SU-DHL-6 (cell line): ENCODE data around the gene UBLCP1.

ENCODE experiments used
- H2AFZ ChIP-seq: fragments of 200-600 bp; sonication (generic); 2 replicates; pipeline ENCODE4 v1.6.1; 2014; ENCODE audit warnings: low read depth, mild to moderate bottlenecking, moderate library complexity, mixed read lengths, antibody characterized with exemption, low read length; ENCODE audit not compliant: severe bottlenecking
- H3F3A ChIP-seq: fragments of 200-600 bp; shearing (Covaris generic); 2 replicates; pipeline ENCODE4 v1.6.0; 2016; ENCODE audit warnings: antibody characterized with exemption, mild to moderate bottlenecking; ENCODE audit not compliant: insufficient read depth
- H3K27ac ChIP-seq: fragments of 200-600 bp; sonication (generic); 2 replicates; pipeline ENCODE4 v1.5.1; 2016; ENCODE audit warnings: low read depth, mild to moderate bottlenecking, low read length, moderate library complexity, mixed read lengths
- H3K27me3 ChIP-seq: fragments of 200-600 bp; sonication (generic), shearing (Covaris generic); 2 replicates; pipeline ENCODE4 v1.6.0; 2014; ENCODE audit warnings: mild to moderate bottlenecking, low read length
- H3K36me3 ChIP-seq: fragments of 200-600 bp; sonication (generic); 2 replicates; pipeline ENCODE4 v1.6.1; 2014; ENCODE audit warnings: mild to moderate bottlenecking, low read length, mixed read lengths
- H3K4me2 ChIP-seq: fragments of 300-600, 200-600 bp; shearing (Covaris generic), sonication (generic); 2 replicates; pipeline ENCODE4 v1.6.0; 2014; ENCODE audit warnings: low read length, low read depth, mild to moderate bottlenecking; ENCODE audit not compliant: poor library complexity, severe bottlenecking
- H3K4me3 ChIP-seq: fragments of 200-600 bp; sonication (generic); 2 replicates; pipeline ENCODE4 v1.5.1; 2014; ENCODE audit warnings: antibody characterized with exemption, low read length, mild to moderate bottlenecking, mixed read lengths; ENCODE audit not compliant: insufficient read depth, poor library complexity, severe bottlenecking
- H3K79me2 ChIP-seq: fragments of 200-600 bp; sonication (generic); 2 replicates; pipeline ENCODE4 v1.6.1; 2014; ENCODE audit warnings: mild to moderate bottlenecking, low read length, moderate library complexity; ENCODE audit not compliant: insufficient read depth
- H3K9ac ChIP-seq: fragments of 200-600 bp; sonication (generic); 2 replicates; pipeline ENCODE4 v1.7.0; 2014; ENCODE audit warnings: mild to moderate bottlenecking, low read length
- H3K9me2 ChIP-seq: fragments of 200-600 bp; sonication (generic); replicated peaks from 2 replicates; pipeline ENCODE4 v1.6.1; 2014; ENCODE audit warnings: low read length; ENCODE audit not compliant: insufficient read depth
- H3K9me3 ChIP-seq: fragments of 200-600 bp; sonication (generic); 2 replicates; pipeline ENCODE4 v1.6.1; 2014; ENCODE audit warnings: low read length, mixed read lengths; ENCODE audit not compliant: insufficient read depth
- H4K20me1 ChIP-seq: fragments of 200-600 bp; sonication (generic); 2 replicates; pipeline ENCODE4 v1.6.1; 2014; ENCODE audit warnings: low read depth, mild to moderate bottlenecking, antibody characterized with exemption, low read length, moderate library complexity, mixed read lengths
- CTCF ChIP-seq: fragments of 200-600 bp; sonication (generic); IDR thresholded peaks from one replicate; pipeline ENCODE4 v1.5.1; 2017; ENCODE audit warnings: antibody characterized with exemption, mild to moderate bottlenecking, low read length, moderate library complexity; ENCODE audit not compliant: insufficient read depth, poor library complexity, severe bottlenecking
- EZH2phosphoT487 ChIP-seq: fragments of 200-600 bp; sonication (generic), shearing (Covaris generic); conservative IDR thresholded peaks from 2 replicates; pipeline ENCODE4 v1.6.1; 2018; ENCODE audit warnings: mild to moderate bottlenecking, antibody characterized with exemption, low read length, moderate library complexity, mixed read lengths

The UBLCP1 gene

GRCh38 chr5:159316519-159317383, 53.7 kb downstream of the UBLCP1 start:
- Histone ChIP-seq H4K20me1 (no peaks in the 10 kb centered on the region), H3K9ac (no peak overlapping the region), H3F3A (no peaks in the 10 kb centered on the region), H3K36me3 (no peaks in the 10 kb centered on the region), H3K9me3 (no peaks in the 10 kb centered on the region), H3K27me3 (no peaks in the 10 kb centered on the region), H2AFZ (no peak overlapping the region), H3K4me2 (no peak overlapping the region), H3K27ac (no peak overlapping the region), H3K9me2 (no peaks in the 10 kb centered on the region), H3K4me3 (no peak overlapping the region), H3K79me2 (no peaks in the 10 kb centered on the region)
- peak; percentile 43 for TF ChIP-seq CTCF
- no peak for TF ChIP-seq EZH2phosphoT487

- Histone ChIP-seq H3K27ac (no peak overlapping the region), H3K9me3 (no peaks in the 10 kb centered on the region), H4K20me1 (no peaks in the 10 kb centered on the region), H3K4me2 (no peak overlapping the region), H3K79me2 (no peaks in the 10 kb centered on the region), H3K4me3 (no peak overlapping the region), H3F3A (no peaks in the 10 kb centered on the region), H3K9me2 (no peaks in the 10 kb centered on the region), H3K9ac (no peak overlapping the region), H2AFZ (no peak overlapping the region), H3K27me3 (no peaks in the 10 kb centered on the region), H3K36me3 (no peaks in the 10 kb centered on the region)
- TF ChIP-seq EZH2phosphoT487: no peak
- TF ChIP-seq CTCF: no peak
Measured at GRCh38 chr5:159317849-159318248, 54.8 kb downstream of the UBLCP1 start.

GRCh38 chr5:159318448-159318847, 55.4 kb downstream of the UBLCP1 start:
- TF ChIP-seq EZH2phosphoT487: no peak
- no peak for TF ChIP-seq CTCF
- H3K27ac ChIP-seq: no peak overlapping the region
- H3K9me3 ChIP-seq: no peaks in the 10 kb centered on the region
- H3K9me2 ChIP-seq: no peaks in the 10 kb centered on the region
- no peaks in the 10 kb centered on the region for H3F3A ChIP-seq
- no peaks in the 10 kb centered on the region for H3K27me3 ChIP-seq
- no peak overlapping the region for H3K4me2 ChIP-seq
- no peaks in the 10 kb centered on the region for H3K79me2 ChIP-seq
- no peaks in the 10 kb centered on the region for H3K36me3 ChIP-seq
- no peak overlapping the region for H3K9ac ChIP-seq
- H2AFZ ChIP-seq: no peak overlapping the region
- no peaks in the 10 kb centered on the region for H4K20me1 ChIP-seq
- H3K4me3 ChIP-seq: no peak overlapping the region
